HUES48 (cell line): ENCODE results near the gene MIDN.
"Not testable (repeated sequence)": the region's sequence is repeated elsewhere in the genome, so short reads cannot be mapped to it uniquely, and the experiment has no call there.

Experiments used
- H3K27ac ChIP-seq: one replicate; pipeline ENCODE4 v1.7.0; 2013; ENCODE audit warnings: low read depth, low read length, inconsistent platforms
- H3K27me3 ChIP-seq: 2 replicates; pipeline ENCODE4 v1.6.1; 2013; ENCODE audit warnings: mild to moderate bottlenecking, low read length; ENCODE audit not compliant: control insufficient read depth, insufficient read depth
- H3K36me3 ChIP-seq: 2 replicates; pipeline ENCODE4 v1.6.1; 2013; ENCODE audit warnings: low read length; ENCODE audit not compliant: control insufficient read depth, insufficient read depth
- H3K4me1 ChIP-seq: 2 replicates; pipeline ENCODE4 v1.6.1; 2013; ENCODE audit warnings: mild to moderate bottlenecking, low read length; ENCODE audit not compliant: control insufficient read depth, insufficient read depth
- H3K4me3 ChIP-seq: 2 replicates; pipeline ENCODE4 v1.5.1; 2013; ENCODE audit warnings: mild to moderate bottlenecking, low read depth, low read length
- H3K9ac ChIP-seq: 2 replicates; pipeline ENCODE4 v1.6.1; 2013; ENCODE audit warnings: mild to moderate bottlenecking, low read depth, low read length, moderate library complexity
- H3K9me3 ChIP-seq: 2 replicates; pipeline ENCODE4 v1.6.1; 2013; ENCODE audit warnings: low read length; ENCODE audit not compliant: control insufficient read depth, insufficient read depth

MIDN gene

GRCh38 chr19:1299801-1300200, 51.4 kb downstream of the MIDN start:
- Histone ChIP-seq H3K36me3 (no peaks in the 10 kb centered on the region), H3K27me3 (peaks cover 2% of the 10 kb centered on the region; the same call in 1 of the 2 replicates), H3K27ac (no peak overlapping the region), H3K4me1 (no peaks in the 10 kb centered on the region; the same call in 1 of the 2 replicates), H3K9ac (no peak overlapping the region), H3K9me3 (no peaks in the 10 kb centered on the region), H3K4me3 (no peak overlapping the region)

- no peaks in the 10 kb centered on the region for H3K36me3 ChIP-seq
- no peak overlapping the region for H3K27ac ChIP-seq
- H3K4me3 ChIP-seq: no peak overlapping the region
- no peak overlapping the region for H3K9ac ChIP-seq
- no peaks in the 10 kb centered on the region for H3K9me3 ChIP-seq
- no peaks in the 10 kb centered on the region for H3K4me1 ChIP-seq
- no peaks in the 10 kb centered on the region for H3K27me3 ChIP-seq
Observed at GRCh38 chr19:1300744-1301490, 52.5 kb downstream of the MIDN start.

GRCh38 chr19:1302533-1303239, 54.3 kb downstream of the MIDN start:
- Histone ChIP-seq H3K27me3 (no peaks in the 10 kb centered on the region), H3K4me3 (no peak overlapping the region), H3K4me1 (no peaks in the 10 kb centered on the region)

GRCh38 chr19:1304197-1304924, 56.0 kb downstream of the MIDN start:
- no peaks in the 10 kb centered on the region for H3K4me1 ChIP-seq
- no peak overlapping the region for H3K27ac ChIP-seq
- H3K27me3 ChIP-seq: no peaks in the 10 kb centered on the region
- no peak overlapping the region for H3K4me3 ChIP-seq
- no peaks in the 10 kb centered on the region for H3K9me3 ChIP-seq
- no peak overlapping the region for H3K9ac ChIP-seq
- no peaks in the 10 kb centered on the region for H3K36me3 ChIP-seq

More at GRCh38 chr19:1302533-1303239, 54.3 kb downstream of the MIDN start:
- H3K36me3 ChIP-seq: no peaks in the 10 kb centered on the region
- H3K9me3 ChIP-seq: no peaks in the 10 kb centered on the region
- H3K9ac ChIP-seq: no peak overlapping the region
- H3K27ac ChIP-seq: no peak overlapping the region

- H3K27me3 ChIP-seq, H3K36me3 ChIP-seq, H3K9me3 ChIP-seq, H3K9ac ChIP-seq, H3K27ac ChIP-seq, H3K4me3 ChIP-seq, H3K4me1 ChIP-seq: not testable (repeated sequence)
Observed at GRCh38 chr19:1305354-1305753, 57.0 kb downstream of the MIDN start.

- Histone ChIP-seq H3K27ac (no peak overlapping the region), H3K9ac (no peak overlapping the region), H3K4me3 (no peak overlapping the region), H3K27me3 (no peaks in the 10 kb centered on the region), H3K36me3 (no peaks in the 10 kb centered on the region), H3K9me3 (no peaks in the 10 kb centered on the region), H3K4me1 (no peaks in the 10 kb centered on the region)
Observed at GRCh38 chr19:1307320-1307719, 58.9 kb downstream of the MIDN start.

- Histone ChIP-seq H3K9me3 (no peaks in the 10 kb centered on the region), H3K27ac (no peak overlapping the region), H3K4me3 (no peak overlapping the region), H3K9ac (no peak overlapping the region), H3K4me1 (no peaks in the 10 kb centered on the region), H3K27me3 (no peaks in the 10 kb centered on the region), H3K36me3 (no peaks in the 10 kb centered on the region)
Observed at GRCh38 chr19:1307755-1308303, 59.4 kb downstream of the MIDN start.

- H3K4me3 ChIP-seq: no peak overlapping the region
- no peak overlapping the region for H3K9ac ChIP-seq
- H3K36me3 ChIP-seq: no peaks in the 10 kb centered on the region
- H3K9me3 ChIP-seq: no peaks in the 10 kb centered on the region
- H3K4me1 ChIP-seq: no peaks in the 10 kb centered on the region
- H3K27ac ChIP-seq: no peak overlapping the region
- H3K27me3 ChIP-seq: no peaks in the 10 kb centered on the region
Observed at GRCh38 chr19:1308718-1309117, 60.3 kb downstream of the MIDN start.
